Left lobe of liver (tissue), 2 donors: Measurements from ENCODE around the gene MAGI2. TPM values are rescaled to one million over a fixed set of nuclear protein-coding genes. Genes with fewer than 3 reads are reported as not detected.
A peak's percentile ranks its signal among the peaks of the same experiment; 100 is the strongest.
"Not testable (repeated sequence)": the region's sequence is repeated elsewhere in the genome, so short reads cannot be mapped to it uniquely, and the experiment has no call there.

Experiments
- ATAC-seq: fragments of 200-7000 bp; cut with Tn5 transposase; one replicate; pipeline ENCODE4 v1.9.1; 2020; ENCODE audit warnings: mild to moderate bottlenecking, moderate library complexity
- DNase-seq: peaks from one replicate; pipeline ENCODE4 v3.0.0-alpha.2; 2020; ENCODE audit warnings: low spot score
- total RNA-seq: library from RNA; stranded (reverse); gene quantifications from one replicate; pipeline ENCODE4 v1.2.1, GENCODE V29; 2021
- donor health status: DM: no; HTN: no; CAD: no; lungs with moderate emphysema.
- donor health status: DM: no; HTN: yes; CAD: no.

Gene MAGI2
- total RNA-seq, 1 donor from 2014 or later = 2.9 TPM

GRCh38 chr7:78514634-78515033 lies 938.8 kb downstream of the MAGI2 start:
- ATAC-seq (no peak), DNase-seq (no peak)

- ATAC-seq (peak; percentile 87), DNase-seq (peak; percentile 48)
Observed at GRCh38 chr7:78510580-78511188, 942.8 kb downstream of the MAGI2 start.

GRCh38 chr7:78503301-78503700 lies 950.2 kb downstream of the MAGI2 start:
- not testable (repeated sequence) for ATAC-seq, DNase-seq

GRCh38 chr7:78501064-78501463 lies 952.4 kb downstream of the MAGI2 start:
- DNase-seq (no peak), ATAC-seq (no peak)

- DNase-seq (no peak), ATAC-seq (no peak)
Observed at GRCh38 chr7:78499971-78500370, 953.5 kb downstream of the MAGI2 start.

GRCh38 chr7:78499283-78499682 lies 954.2 kb downstream of the MAGI2 start:
- ATAC-seq = no peak
- DNase-seq = no peak

- DNase-seq (no peak), ATAC-seq (no peak)
Observed at GRCh38 chr7:78497728-78498427, 955.6 kb downstream of the MAGI2 start.

- ATAC-seq (no peak), DNase-seq (no peak)
Observed at GRCh38 chr7:78496096-78496630, 957.3 kb downstream of the MAGI2 start.

GRCh38 chr7:78493401-78493800 lies 960.1 kb downstream of the MAGI2 start:
- ATAC-seq = no peak
- no peak for DNase-seq

- ATAC-seq (no peak), DNase-seq (no peak)
Observed at GRCh38 chr7:78492146-78492545, 961.3 kb downstream of the MAGI2 start.

- no peak for ATAC-seq
- DNase-seq = no peak
Observed at GRCh38 chr7:78490524-78490923, 962.9 kb downstream of the MAGI2 start.

- ATAC-seq = no peak
- DNase-seq = no peak
Observed at GRCh38 chr7:78489476-78490240, 963.8 kb downstream of the MAGI2 start.

GRCh38 chr7:78487464-78487863 lies 966.0 kb downstream of the MAGI2 start:
- ATAC-seq (peak; percentile 67), DNase-seq (no peak)

GRCh38 chr7:78479348-78479747 lies 974.1 kb downstream of the MAGI2 start:
- DNase-seq (no peak), ATAC-seq (no peak)

- ATAC-seq (no peak), DNase-seq (no peak)
Observed at GRCh38 chr7:78476851-78477405, 976.5 kb downstream of the MAGI2 start.

- ATAC-seq (no peak), DNase-seq (no peak)
Observed at GRCh38 chr7:78473571-78474301, 979.7 kb downstream of the MAGI2 start.

- ATAC-seq = no peak
Observed at GRCh38 chr7:78473021-78473420, 980.4 kb downstream of the MAGI2 start.

GRCh38 chr7:78472519-78472918 lies 980.9 kb downstream of the MAGI2 start:
- DNase-seq (no peak), ATAC-seq (no peak)

More at GRCh38 chr7:78473021-78473420, 980.4 kb downstream of the MAGI2 start:
- DNase-seq = no peak

GRCh38 chr7:78465894-78466293 lies 987.6 kb downstream of the MAGI2 start:
- DNase-seq (no peak), ATAC-seq (no peak)

GRCh38 chr7:78463039-78463438 lies 990.4 kb downstream of the MAGI2 start:
- ATAC-seq = no peak
- DNase-seq = no peak

- DNase-seq = no peak
- ATAC-seq = no peak
Observed at GRCh38 chr7:78450706-78451105, 1002.8 kb downstream of the MAGI2 start.
